Measurements from ENCODE around the gene PGF. TPM values are rescaled to one million over a fixed set of nuclear protein-coding genes. Genes with fewer than 3 reads are reported as not detected.

Gene PGF
- total RNA-seq, 4 donors from 2014 or later: 3.5 to 10.5 (median 7.9) TPM

DNA sequence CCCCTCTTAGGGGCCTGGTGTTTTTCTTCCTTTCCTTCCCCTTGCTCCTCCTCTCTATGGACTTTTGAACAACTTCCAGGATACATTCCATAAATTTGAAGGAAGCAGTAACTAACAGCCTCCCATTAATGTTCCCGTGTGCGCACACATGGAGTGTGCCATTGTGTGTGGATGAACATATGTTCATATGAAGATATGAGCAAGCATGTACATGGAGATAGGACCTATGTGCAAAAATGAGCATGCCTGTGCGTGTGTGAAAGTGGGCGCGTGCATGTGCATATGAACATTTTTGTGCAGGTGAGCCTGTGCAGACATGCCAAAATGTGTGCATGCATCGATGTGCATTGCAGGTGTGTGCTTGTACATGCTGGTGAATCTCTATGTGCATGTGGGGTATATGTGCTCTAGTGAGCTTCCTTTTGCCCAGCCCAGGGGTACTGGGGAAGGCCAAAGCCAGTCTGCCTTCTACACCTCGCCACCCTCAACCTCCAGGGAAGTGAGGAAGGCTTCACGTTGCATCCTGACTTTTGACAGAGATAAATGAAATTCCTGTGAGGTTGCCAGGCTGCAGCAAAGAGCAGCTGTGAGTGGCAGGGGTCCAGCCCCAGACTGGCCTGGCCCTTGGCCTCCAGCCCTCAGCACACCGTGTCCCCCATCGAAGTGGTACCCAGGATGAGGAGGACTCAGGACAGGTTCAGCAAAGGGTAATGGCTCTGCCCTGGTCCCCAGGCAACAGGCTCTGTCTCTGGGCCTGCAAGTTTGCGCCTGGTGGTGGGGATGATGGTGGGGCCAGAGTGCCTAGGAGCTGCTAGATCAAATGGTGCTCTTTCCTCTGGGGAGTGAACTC lies 21.1 kb upstream of the PGF start:
- Histone ChIP-seq H3K27ac (no peak overlapping the region), H3K4me3 (no peak overlapping the region), H3K4me1 (peaks cover 70% of the 10 kb centered on the region), H3K36me3 (no peaks in the 10 kb centered on the region), H3K27me3 (no peaks in the 10 kb centered on the region), H3K9me3 (no peaks in the 10 kb centered on the region)
- peak; percentile 48 to 53 for DNase-seq (ENCODE audit: low spot score in 2 of 2)
- TF ChIP-seq POLR2A (IDR thresholded peaks at IDR 0.05) (no peak), EP300 (IDR thresholded peaks at IDR 0.05) (no peak), POLR2AphosphoS5 (IDR thresholded peaks at IDR 0.05) (no peak)
- TF ChIP-seq, protein P1, sequence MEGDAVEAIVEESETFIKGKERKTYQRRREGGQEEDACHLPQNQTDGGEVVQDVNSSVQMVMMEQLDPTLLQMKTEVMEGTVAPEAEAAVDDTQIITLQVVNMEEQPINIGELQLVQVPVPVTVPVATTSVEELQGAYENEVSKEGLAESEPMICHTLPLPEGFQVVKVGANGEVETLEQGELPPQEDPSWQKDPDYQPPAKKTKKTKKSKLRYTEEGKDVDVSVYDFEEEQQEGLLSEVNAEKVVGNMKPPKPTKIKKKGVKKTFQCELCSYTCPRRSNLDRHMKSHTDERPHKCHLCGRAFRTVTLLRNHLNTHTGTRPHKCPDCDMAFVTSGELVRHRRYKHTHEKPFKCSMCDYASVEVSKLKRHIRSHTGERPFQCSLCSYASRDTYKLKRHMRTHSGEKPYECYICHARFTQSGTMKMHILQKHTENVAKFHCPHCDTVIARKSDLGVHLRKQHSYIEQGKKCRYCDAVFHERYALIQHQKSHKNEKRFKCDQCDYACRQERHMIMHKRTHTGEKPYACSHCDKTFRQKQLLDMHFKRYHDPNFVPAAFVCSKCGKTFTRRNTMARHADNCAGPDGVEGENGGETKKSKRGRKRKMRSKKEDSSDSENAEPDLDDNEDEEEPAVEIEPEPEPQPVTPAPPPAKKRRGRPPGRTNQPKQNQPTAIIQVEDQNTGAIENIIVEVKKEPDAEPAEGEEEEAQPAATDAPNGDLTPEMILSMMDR (IDR thresholded peaks at IDR 0.05): no peak
- WGBS: 75% methylated on average over 10 of the region's 11 CpGs

GRCh38 chr14:74975059-74975810 lies 19.8 kb upstream of the PGF start:
- Histone ChIP-seq H3K4me1 (peaks cover 59% of the 10 kb centered on the region), H3K4me3 (no peak overlapping the region), H3K27ac (peak overlapping the region; percentile 14), H3K9me3 (no peaks in the 10 kb centered on the region), H3K36me3 (no peaks in the 10 kb centered on the region), H3K27me3 (no peaks in the 10 kb centered on the region)
- no peak for TF ChIP-seq EP300 (IDR thresholded peaks at IDR 0.05)
- DNase-seq (ENCODE audit: low spot score in 2 of 2): peak in 1 of 2 donors; percentile 75
- 65% methylated on average over 7 of the region's 12 CpGs for WGBS

- no peaks in the 10 kb centered on the region for H3K36me3 ChIP-seq
- no peaks in the 10 kb centered on the region for H3K9me3 ChIP-seq
- no peak overlapping the region for H3K4me3 ChIP-seq
- peak overlapping the region; percentile 14 for H3K27ac ChIP-seq
- DNase-seq (ENCODE audit: low spot score in 2 of 2): peak in 1 of 2 donors; percentile 45
- WGBS: 80% methylated on average over 14 of the region's 15 CpGs
- no peaks in the 10 kb centered on the region for H3K27me3 ChIP-seq
- peaks cover 52% of the 10 kb centered on the region for H3K4me1 ChIP-seq
- TF ChIP-seq POLR2A (IDR thresholded peaks at IDR 0.05) (no peak), EP300 (IDR thresholded peaks at IDR 0.05) (no peak), POLR2AphosphoS5 (IDR thresholded peaks at IDR 0.05) (no peak)
- TF ChIP-seq, protein P1 (IDR thresholded peaks at IDR 0.05): no peak
These were observed 19.1 kb upstream of the PGF start for GRCh38 chr14:74974364-74975058.

DNA sequence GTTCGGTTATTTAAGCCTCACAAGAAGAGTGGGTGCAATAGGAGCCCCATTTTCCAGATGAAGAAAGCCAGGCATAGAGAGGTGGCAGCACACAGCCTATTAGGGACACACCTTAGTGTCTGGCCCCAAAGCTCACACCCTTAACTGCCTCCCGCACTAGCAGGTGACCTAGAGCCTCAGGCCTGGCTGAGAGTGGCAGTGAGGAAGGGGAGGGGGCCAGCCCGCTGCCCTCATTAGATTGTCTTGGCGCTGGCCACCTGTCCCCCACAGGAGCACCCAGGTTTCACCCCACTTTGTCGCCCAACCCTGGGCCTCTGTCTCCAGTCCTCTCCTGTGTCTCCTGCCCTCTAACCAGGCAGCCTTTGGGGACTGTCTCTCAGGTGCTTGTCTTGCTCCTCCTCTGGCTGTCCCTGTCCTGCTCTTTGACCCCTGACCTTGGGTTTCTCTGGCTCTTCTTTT lies 18.5 kb upstream of the PGF start:
- H3K9me3 ChIP-seq: no peaks in the 10 kb centered on the region
- TF ChIP-seq EP300 (IDR thresholded peaks at IDR 0.05): no peak
- no peak for TF ChIP-seq POLR2AphosphoS5 (IDR thresholded peaks at IDR 0.05)
- TF ChIP-seq POLR2A (IDR thresholded peaks at IDR 0.05): no peak
- TF ChIP-seq, protein P1 (IDR thresholded peaks at IDR 0.05): no peak
- H3K27ac ChIP-seq: no peak overlapping the region
- peaks cover 47% of the 10 kb centered on the region for H3K4me1 ChIP-seq
- 65% methylated on average over 4 of the region's 5 CpGs for WGBS
- H3K4me3 ChIP-seq: no peak overlapping the region
- no peaks in the 10 kb centered on the region for H3K27me3 ChIP-seq
- H3K36me3 ChIP-seq: no peaks in the 10 kb centered on the region
- DNase-seq (ENCODE audit: low spot score in 2 of 2): peak in 1 of 2 donors; percentile 55

DNA sequence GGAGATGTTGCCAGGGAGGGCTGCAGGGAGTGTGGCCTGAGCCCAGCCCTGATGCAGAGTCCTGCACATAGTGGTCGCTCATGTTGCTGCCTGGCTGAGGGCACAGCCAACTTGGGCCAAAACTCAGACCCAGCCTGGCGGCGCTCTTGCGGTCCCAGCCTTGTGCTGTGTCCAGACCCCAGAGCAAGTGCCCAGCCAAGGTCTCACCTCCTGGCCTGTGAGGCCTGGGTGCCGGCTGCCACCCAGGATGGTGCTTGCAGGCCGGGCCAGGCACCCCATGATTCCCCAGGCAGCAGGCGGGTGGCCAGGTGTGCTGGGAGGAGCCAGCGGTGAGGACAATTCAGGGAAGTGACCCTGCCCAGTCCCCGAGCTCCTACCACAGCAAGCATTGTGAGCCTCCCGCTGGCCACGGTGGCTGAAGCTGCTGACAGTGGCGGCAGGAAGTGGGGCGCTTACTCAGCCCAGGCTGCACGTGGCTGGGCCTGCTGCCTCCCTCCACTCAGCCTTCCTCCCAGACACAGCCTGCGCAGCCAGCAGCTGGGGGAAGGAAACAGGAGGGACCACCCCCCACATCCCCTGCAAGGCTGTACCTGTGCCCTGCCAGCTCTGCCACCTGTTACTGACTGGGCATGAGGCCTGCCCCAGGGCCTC lies 17.7 kb upstream of the PGF start:
- TF ChIP-seq POLR2A (IDR thresholded peaks at IDR 0.05) (no peak), EP300 (IDR thresholded peaks at IDR 0.05) (no peak), POLR2AphosphoS5 (IDR thresholded peaks at IDR 0.05) (no peak)
- TF ChIP-seq, protein P1 (IDR thresholded peaks at IDR 0.05): no peak

More for the DNA sequence above, 17.7 kb upstream of the PGF start:
- H3K27me3 ChIP-seq: no peaks in the 10 kb centered on the region
- peaks cover 39% of the 10 kb centered on the region for H3K4me1 ChIP-seq
- no peaks in the 10 kb centered on the region for H3K9me3 ChIP-seq
- no peak overlapping the region for H3K4me3 ChIP-seq
- no peak for DNase-seq (ENCODE audit: low spot score in 2 of 2)
- no peak overlapping the region for H3K27ac ChIP-seq
- H3K36me3 ChIP-seq: no peaks in the 10 kb centered on the region
- WGBS: 84% methylated on average over 6 of the region's 15 CpGs
